ENCODE data around the gene CNN3.
"Not testable (repeated sequence)": the region's sequence is repeated elsewhere in the genome, so short reads cannot be mapped to it uniquely, and the experiment has no call there.

GRCh38 chr1:94941480-94941879, 14.6 kb upstream of the CNN3 start:
- not testable (repeated sequence) for TF ChIP-seq CTCF (conservative IDR thresholded peaks at IDR 0.05; ENCODE audit: low read length); EZH2phosphoT487 (IDR thresholded peaks at IDR 0.05; ENCODE audit: borderline replicate concordance)
